ENCODE measurements around the gene TTBK1.

GRCh38 chr6:43292341-43292740, 49.1 kb downstream of the TTBK1 start:
- TF ChIP-seq, protein P1, sequence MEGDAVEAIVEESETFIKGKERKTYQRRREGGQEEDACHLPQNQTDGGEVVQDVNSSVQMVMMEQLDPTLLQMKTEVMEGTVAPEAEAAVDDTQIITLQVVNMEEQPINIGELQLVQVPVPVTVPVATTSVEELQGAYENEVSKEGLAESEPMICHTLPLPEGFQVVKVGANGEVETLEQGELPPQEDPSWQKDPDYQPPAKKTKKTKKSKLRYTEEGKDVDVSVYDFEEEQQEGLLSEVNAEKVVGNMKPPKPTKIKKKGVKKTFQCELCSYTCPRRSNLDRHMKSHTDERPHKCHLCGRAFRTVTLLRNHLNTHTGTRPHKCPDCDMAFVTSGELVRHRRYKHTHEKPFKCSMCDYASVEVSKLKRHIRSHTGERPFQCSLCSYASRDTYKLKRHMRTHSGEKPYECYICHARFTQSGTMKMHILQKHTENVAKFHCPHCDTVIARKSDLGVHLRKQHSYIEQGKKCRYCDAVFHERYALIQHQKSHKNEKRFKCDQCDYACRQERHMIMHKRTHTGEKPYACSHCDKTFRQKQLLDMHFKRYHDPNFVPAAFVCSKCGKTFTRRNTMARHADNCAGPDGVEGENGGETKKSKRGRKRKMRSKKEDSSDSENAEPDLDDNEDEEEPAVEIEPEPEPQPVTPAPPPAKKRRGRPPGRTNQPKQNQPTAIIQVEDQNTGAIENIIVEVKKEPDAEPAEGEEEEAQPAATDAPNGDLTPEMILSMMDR (IDR thresholded peaks at IDR 0.05; ENCODE audit: poor library complexity, severe bottlenecking), result no peak
- TF ChIP-seq POLR2AphosphoS5 (IDR thresholded peaks at IDR 0.05), result no peak
- no peak for TF ChIP-seq EZH2 (IDR thresholded peaks at IDR 0.05; ENCODE audit: borderline replicate concordance, insufficient read depth, low read length, poor library complexity, severe bottlenecking)
- TF ChIP-seq EP300 (conservative IDR thresholded peaks at IDR 0.05; ENCODE audit: poor library complexity, severe bottlenecking), result no peak
- no peak for TF ChIP-seq RAD21 (conservative IDR thresholded peaks at IDR 0.05)
- TF ChIP-seq TAF1 (IDR thresholded peaks at IDR 0.05; ENCODE audit: low read depth), result no peak

Data from neural cell (in vitro differentiated cells).